Medulla oblongata (tissue), 1 donor: ENCODE measurements around the gene CRACDL.
"Not testable (repeated sequence)": the region's sequence is repeated elsewhere in the genome, so short reads cannot be mapped to it uniquely, and the experiment has no call there.

Experiments used
- DNase-seq: peaks from one replicate; pipeline ENCODE4 v3.0.0-alpha.2; 2015; ENCODE audit errors: extremely low spot score

Gene CRACDL

GRCh38 chr2:98884658-98885057 is 51.4 kb downstream of the CRACDL start:
- no peak for DNase-seq

- no peak for DNase-seq
Observed at GRCh38 chr2:98883780-98884211, 52.2 kb downstream of the CRACDL start.

GRCh38 chr2:98882971-98883779 is 52.9 kb downstream of the CRACDL start:
- DNase-seq: no peak

- DNase-seq: no peak
Observed at GRCh38 chr2:98882368-98882767, 53.7 kb downstream of the CRACDL start.

- DNase-seq: no peak
Observed at GRCh38 chr2:98881153-98881650, 54.8 kb downstream of the CRACDL start.

GRCh38 chr2:98880266-98881152 is 55.5 kb downstream of the CRACDL start:
- DNase-seq: no peak

GRCh38 chr2:98877658-98878057 is 58.4 kb downstream of the CRACDL start:
- not testable (repeated sequence) for DNase-seq

GRCh38 chr2:98876741-98877140 is 59.3 kb downstream of the CRACDL start:
- DNase-seq: no peak

GRCh38 chr2:98875746-98876145 is 60.3 kb downstream of the CRACDL start:
- DNase-seq: no peak

- DNase-seq: no peak
Observed at GRCh38 chr2:98875081-98875728, 60.8 kb downstream of the CRACDL start.

GRCh38 chr2:98874186-98874689 is 61.8 kb downstream of the CRACDL start:
- DNase-seq: no peak

GRCh38 chr2:98872526-98872925 is 63.5 kb downstream of the CRACDL start:
- DNase-seq: no peak

GRCh38 chr2:98871506-98871905 is 64.5 kb downstream of the CRACDL start:
- no peak for DNase-seq

- no peak for DNase-seq
Observed at GRCh38 chr2:98870516-98871158, 65.4 kb downstream of the CRACDL start.

- no peak for DNase-seq
Observed at GRCh38 chr2:98869870-98870269, 66.2 kb downstream of the CRACDL start.

GRCh38 chr2:98869272-98869641 is 66.8 kb downstream of the CRACDL start:
- DNase-seq: no peak

- no peak for DNase-seq
Observed at GRCh38 chr2:98868548-98869271, 67.3 kb downstream of the CRACDL start.

GRCh38 chr2:98867539-98868309 is 68.3 kb downstream of the CRACDL start:
- no peak for DNase-seq

GRCh38 chr2:98866033-98866432 is 70.0 kb downstream of the CRACDL start:
- DNase-seq: no peak

- no peak for DNase-seq
Observed at GRCh38 chr2:98861601-98862000, 74.4 kb downstream of the CRACDL start.
